Brain microvascular endothelial cell (primary cell): ENCODE data around the gene SLC12A6.

Source experiments
- DNase-seq: peaks from one replicate; pipeline ENCODE4 v3.0.0-alpha.2; 2020
- H3K27ac ChIP-seq: fragments of 250-450 bp; sonication (Bioruptor Pico); 2 replicates; pipeline ENCODE4 v1.5.1; 2020; ENCODE audit warnings: mild to moderate bottlenecking, moderate library complexity
- H3K27me3 ChIP-seq: fragments of 250-450 bp; sonication (Bioruptor Pico); replicated peaks from 2 replicates; pipeline ENCODE4 v1.5.1; 2020; ENCODE audit warnings: mild to moderate bottlenecking
- H3K36me3 ChIP-seq: fragments of 250-450 bp; sonication (Bioruptor Pico); replicated peaks from 2 replicates; pipeline ENCODE4 v1.5.1; 2020; ENCODE audit warnings: mild to moderate bottlenecking
- H3K4me3 ChIP-seq: 2 replicates; pipeline ENCODE4 v1.5.1; 2011; ENCODE audit warnings: low read depth, mild to moderate bottlenecking, control low read depth, low read length, moderate library complexity
- CTCF ChIP-seq: IDR thresholded peaks from 2 replicates; pipeline ENCODE4 v1.5.1; 2011; ENCODE audit warnings: low read depth, mild to moderate bottlenecking, moderate library complexity, low read length, control low read depth, inconsistent platforms; ENCODE audit errors: missing control alignments
- in situ Hi-C: cut with HindIII; loops from 2 replicates; pipeline ENCODE4 v1.10.0; 2017; ENCODE audit warnings: low sequenced_read_pairs, low pct_ligation_motif_present

The SLC12A6 gene

DNA sequence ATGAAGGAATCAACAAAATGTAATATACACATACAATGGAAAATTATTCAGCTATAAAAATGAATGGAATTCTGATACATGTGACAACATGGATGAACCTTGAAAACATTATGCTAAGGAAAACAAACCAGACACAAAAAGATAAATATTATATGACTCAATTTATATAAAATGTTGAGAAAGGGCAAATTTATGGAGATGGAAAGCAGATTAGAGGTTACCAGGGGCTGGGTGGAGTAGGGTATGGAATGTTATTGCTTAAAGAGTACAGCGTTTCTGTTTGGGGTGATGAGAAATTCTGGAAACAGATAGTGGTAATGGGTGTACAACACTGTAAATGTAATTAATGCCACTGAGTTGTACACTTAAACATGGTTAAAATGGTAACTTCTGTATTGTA, 61.9 kb downstream of the SLC12A6 start:
- TF ChIP-seq CTCF, result no peak
- H3K36me3 ChIP-seq, result no peaks in the 10 kb centered on the region
- no peaks in the 10 kb centered on the region for H3K27me3 ChIP-seq
- no peak overlapping the region for H3K4me3 ChIP-seq
- no peak for DNase-seq
- in situ Hi-C loops, result no loop called here
- no peak overlapping the region for H3K27ac ChIP-seq

DNA sequence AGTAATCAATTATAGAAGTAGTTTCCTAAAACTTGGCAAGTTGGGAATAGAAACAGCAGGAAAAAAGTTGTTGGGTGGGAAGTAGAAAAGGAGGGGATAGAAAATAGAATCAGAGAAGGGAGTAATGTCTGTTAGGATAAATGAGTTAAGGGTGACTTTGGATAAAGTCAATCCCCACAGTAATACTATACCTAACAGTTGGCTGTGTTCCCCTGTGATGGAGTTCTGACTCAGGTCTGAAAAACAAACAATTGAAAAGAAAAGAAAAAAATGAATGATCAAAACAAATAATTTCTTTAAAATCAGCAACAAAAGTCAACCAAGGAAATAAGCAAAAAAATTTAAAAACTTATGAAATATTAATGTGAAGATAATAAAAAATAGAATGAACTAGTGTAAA, 62.4 kb downstream of the SLC12A6 start:
- Histone ChIP-seq H3K4me3 (no peak overlapping the region), H3K27ac (no peak overlapping the region), H3K27me3 (no peaks in the 10 kb centered on the region), H3K36me3 (no peaks in the 10 kb centered on the region)
- no peak for TF ChIP-seq CTCF
- in situ Hi-C loops, result no loop called here
- peak; percentile 6 for DNase-seq

- no peaks in the 10 kb centered on the region for H3K36me3 ChIP-seq
- DNase-seq, result peak; percentile 63
- H3K4me3 ChIP-seq, result no peak overlapping the region
- no peaks in the 10 kb centered on the region for H3K27me3 ChIP-seq
- no peak for TF ChIP-seq CTCF
- in situ Hi-C loops, result no loop called here
- H3K27ac ChIP-seq, result peak overlapping the region; percentile 3
These were observed 66.1 kb downstream of the SLC12A6 start for GRCh38 chr15:34271493-34271892.

DNA sequence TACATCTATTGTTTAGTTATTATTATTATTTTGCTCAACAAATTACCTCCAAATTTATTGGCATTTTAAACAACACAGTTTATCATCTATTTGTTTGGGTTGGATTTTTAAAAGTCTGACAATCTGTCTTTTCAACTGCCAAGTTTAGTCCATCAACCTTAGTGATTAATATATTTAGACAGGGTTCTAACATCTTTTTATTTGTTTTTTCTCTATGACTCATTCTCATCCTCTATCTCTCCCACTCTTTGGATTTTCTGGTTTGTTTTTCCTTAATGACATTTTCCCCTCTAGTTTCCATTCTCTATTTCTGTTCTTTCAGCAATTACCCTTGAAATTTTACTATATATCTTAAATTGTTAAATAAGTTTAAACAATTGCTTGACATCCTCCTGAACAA, 70.8 kb downstream of the SLC12A6 start:
- no peak for TF ChIP-seq CTCF
- in situ Hi-C loops, result no loop called here
- Histone ChIP-seq H3K36me3 (no peaks in the 10 kb centered on the region), H3K27ac (no peak overlapping the region), H3K4me3 (no peak overlapping the region), H3K27me3 (no peaks in the 10 kb centered on the region)
- DNase-seq, result no peak

GRCh38 chr15:34264076-34264475, 73.5 kb downstream of the SLC12A6 start:
- H3K4me3 ChIP-seq, result no peak overlapping the region

More at GRCh38 chr15:34264076-34264475, 73.5 kb downstream of the SLC12A6 start:
- in situ Hi-C loops, result no loop called here
- Histone ChIP-seq H3K27ac (no peak overlapping the region), H3K27me3 (no peaks in the 10 kb centered on the region), H3K36me3 (no peaks in the 10 kb centered on the region)
- DNase-seq, result no peak
- no peak for TF ChIP-seq CTCF
